ENCODE measurements around the gene PDE11A.

The PDE11A gene

DNA sequence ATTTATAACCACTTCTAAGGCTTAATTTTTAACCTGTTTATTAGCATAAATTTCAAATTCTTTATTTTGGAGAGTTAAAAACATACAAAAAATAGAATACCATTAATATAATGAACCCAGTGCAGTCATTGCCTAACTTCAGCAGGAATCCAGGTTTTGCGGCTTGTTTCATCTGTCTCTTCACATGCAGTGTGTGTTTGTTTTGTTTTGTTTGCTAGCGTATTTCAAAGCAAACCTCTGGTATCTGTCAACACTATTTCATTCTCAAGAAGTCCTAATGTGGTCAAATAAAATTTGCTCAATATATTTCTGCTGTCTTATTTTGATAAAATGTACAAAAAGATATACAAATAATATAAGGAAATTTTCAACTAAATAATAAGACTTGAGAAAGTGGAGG, 351.5 kb downstream of the PDE11A start:
- no peak for DNase-seq

DNA sequence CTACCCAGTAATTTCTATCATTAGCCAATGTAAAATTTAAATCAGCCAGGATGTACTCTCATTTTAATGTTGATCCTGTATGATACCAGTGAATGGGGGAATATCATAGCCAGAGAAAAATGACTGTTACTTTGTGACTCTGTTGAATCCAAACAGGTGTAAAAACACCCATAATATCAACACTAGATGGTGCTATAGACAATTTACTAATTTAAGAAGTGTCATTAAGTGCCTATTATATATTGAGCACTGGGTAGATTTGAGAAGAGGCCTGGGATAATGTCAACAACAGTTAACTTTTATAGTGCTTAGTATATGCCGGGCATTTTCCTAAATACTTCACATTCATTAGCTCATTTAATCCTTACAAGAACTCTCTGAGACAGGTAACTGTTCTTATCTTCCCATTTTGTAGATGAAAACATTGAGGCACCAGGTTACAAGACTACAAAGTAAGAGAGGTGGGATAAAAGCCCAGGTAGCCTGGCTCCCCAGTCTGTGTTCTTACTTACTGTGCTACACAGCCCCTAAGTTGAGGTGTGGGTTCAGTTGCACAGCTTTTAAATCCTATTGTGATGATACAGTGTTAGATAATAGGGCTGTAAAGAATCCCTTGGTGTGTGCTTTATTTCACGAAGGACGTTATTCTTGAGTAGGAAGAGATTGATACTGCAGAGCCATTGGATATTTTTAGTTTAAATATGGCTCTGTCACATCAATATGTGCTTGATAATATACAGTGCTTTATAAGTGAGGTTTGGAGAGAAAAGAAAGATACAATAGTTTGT, 354.6 kb downstream of the PDE11A start:
- DNase-seq: no peak

DNA sequence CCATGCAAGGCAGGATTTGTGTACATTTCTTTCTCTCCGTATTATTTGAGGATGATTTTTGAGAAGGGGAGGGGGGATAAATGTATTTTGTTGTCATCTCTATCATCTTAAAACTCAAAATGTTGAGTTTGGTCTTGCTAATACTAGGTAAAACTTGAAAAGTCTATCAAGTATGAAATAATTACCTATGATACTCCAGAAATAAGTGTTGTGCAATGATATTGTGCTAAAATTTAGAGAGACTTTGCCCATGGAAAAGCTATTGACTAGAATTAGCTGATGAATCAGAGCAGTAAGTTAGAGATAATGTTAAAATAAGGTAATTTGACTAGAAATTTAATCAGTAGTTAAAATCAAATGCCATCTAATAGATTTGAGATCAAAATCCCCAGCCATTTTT, 356.1 kb downstream of the PDE11A start:
- DNase-seq: no peak

- DNase-seq: no peak
Observed at GRCh38 chr2:177715771-177716170, 356.8 kb downstream of the PDE11A start.

DNA sequence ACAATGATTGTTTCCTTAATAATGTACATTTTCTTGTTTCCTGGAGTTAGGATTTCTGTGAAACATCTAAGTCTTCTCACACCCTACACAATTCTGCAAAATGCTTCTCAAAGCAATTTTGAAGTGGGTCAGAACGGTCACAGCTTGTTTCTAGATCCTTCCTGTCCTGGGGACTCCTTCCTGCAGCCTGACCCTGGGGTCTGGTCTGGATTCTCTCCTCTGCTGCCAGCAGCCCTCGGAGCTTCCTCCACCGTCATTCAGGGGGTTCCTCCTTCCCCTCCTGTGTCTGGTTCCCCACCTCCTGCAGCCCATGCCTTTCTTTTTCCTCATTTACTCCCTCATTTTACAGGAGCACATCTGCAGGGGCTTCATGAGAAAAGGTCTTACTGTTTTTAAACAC, 357.9 kb downstream of the PDE11A start:
- no peak for DNase-seq

GRCh38 chr2:177712462-177712861, 360.1 kb downstream of the PDE11A start:
- DNase-seq: no peak

GRCh38 chr2:177711483-177712265, 360.9 kb downstream of the PDE11A start:
- no peak for DNase-seq

DNA sequence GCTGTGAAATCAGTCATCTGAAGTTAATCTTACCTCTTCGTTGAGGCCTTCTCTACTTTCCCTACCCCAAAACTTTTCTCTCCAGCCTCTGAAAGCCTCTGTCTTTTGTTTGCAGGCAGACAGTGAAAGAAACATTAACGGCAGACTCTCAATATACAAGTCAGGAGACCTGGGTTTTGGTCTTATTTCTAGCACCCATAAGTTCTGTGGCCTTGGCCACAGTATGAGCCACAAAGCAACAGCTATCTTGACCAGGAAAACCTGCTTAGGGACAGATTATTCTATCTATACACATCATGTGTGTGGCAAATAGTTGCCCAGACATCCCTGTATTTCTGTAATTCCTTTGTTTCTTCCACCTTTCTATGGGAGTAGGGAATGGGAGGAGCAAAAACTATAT, 361.7 kb downstream of the PDE11A start:
- DNase-seq: no peak

GRCh38 chr2:177709986-177710401, 362.6 kb downstream of the PDE11A start:
- DNase-seq: no peak

DNA sequence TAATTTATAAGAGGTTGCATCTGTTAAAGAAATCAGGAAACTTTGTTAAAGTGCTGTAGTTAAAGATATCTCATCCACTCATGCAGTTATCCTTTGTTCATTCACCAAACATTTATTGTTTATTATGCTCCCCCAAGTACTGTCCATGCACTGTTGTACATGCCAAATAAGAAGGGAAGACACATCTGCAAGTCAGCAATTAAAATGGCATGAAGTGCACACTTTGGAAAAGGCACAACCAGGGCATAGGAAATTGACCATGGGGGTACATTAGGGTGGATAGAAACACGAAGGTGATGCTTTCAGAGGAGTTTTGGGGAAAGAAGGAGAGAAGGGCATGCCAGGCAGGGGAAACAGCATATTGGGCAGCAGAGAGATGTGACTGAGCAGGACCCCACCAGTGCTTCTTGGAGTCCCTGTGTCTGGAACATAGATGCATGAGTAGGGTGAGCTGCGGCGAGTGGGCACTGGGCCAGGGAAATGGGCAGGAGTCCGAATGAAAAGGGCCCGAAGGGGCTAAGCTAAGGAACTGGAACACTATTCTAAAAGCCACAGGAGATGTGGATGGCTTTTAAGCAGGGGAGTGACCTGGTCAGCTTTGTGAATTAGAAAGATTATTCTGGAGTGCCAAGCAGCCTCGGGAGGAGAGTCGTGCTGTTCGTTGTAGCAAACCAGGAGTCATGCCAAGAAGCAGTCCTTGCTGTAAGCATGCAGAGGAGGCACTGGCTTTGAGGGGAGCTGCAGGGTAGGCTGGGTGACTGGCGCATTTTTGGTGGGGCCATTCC, 363.7 kb downstream of the PDE11A start:
- no peak for DNase-seq

- DNase-seq: no peak
Observed at GRCh38 chr2:177708106-177708505, 364.5 kb downstream of the PDE11A start.

GRCh38 chr2:177705511-177706173, 366.9 kb downstream of the PDE11A start:
- DNase-seq: no peak

GRCh38 chr2:177703159-177703558, 369.4 kb downstream of the PDE11A start:
- DNase-seq: no peak

DNA sequence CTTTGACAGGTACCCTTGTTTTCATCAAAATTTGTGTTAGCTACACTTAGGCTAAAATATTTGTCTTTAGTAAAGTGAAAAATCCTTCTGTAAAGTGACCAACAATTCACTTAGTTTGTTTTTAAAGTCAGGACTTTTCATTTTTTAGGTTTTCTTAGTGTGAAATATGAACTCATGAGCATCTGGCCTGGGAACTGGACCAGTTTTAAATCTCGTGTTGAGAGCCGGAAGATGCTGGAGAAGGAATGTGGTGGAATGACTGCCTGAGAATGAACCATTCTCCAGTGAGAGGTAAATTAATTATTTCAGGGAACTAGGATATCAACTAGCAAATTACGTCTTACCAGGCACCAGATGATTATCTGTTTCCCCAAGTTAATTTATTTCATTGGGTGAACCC, 374.3 kb downstream of the PDE11A start:
- no peak for DNase-seq

DNA sequence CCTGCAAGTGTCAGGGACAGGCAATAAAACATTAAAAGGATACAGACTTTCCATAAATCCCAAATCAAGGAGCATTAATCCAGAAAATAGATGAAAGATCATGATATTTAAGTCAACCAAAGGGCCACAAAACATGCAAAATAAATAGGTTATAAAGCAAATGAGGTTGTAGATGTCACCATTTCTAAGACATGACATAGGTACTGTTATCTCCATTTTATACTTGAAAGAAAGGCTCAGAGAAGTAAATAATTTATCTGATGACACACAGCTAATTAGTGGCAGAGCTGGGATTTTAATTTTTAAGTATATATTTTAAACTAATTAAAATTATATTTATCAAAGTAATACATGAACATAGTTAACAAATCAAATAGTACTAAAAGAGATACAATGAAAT, 378.2 kb downstream of the PDE11A start:
- DNase-seq: no peak

- no peak for DNase-seq
Observed at GRCh38 chr2:177693658-177694339, 378.8 kb downstream of the PDE11A start.

GRCh38 chr2:177692783-177693269, 379.8 kb downstream of the PDE11A start:
- DNase-seq: no peak

GRCh38 chr2:177692042-177692782, 380.4 kb downstream of the PDE11A start:
- no peak for DNase-seq

GRCh38 chr2:177691177-177691576, 381.4 kb downstream of the PDE11A start:
- DNase-seq: no peak

GRCh38 chr2:177689623-177690022, 383.0 kb downstream of the PDE11A start:
- no peak for DNase-seq

DNA sequence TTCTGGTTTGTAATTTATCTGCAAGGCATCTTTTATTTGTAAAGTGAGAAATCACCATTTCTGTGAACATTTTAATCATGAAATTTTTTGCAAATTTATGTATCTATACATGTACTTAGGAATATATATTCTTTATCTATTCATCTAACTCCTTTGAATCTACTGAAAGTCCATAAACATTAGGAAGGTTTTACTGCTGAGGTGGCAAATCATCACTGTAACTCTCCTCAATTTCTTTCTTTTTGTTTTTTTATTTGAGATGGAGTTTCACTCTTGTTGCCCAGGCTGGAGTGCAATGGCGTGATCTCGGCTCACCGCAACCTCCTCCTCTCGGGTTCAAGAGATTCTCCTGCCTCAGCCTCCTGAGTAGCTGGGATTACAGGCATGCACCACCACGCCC, 383.7 kb downstream of the PDE11A start:
- DNase-seq: no peak

Data from NCI-H1436 (cell line).